ENCODE measurements around the gene ELMO3. TPM values are rescaled to one million over a fixed set of nuclear protein-coding genes. Genes with fewer than 3 reads are reported as not detected.

ELMO3 gene
- total RNA-seq, 1 donor = 0.09 TPM

DNA sequence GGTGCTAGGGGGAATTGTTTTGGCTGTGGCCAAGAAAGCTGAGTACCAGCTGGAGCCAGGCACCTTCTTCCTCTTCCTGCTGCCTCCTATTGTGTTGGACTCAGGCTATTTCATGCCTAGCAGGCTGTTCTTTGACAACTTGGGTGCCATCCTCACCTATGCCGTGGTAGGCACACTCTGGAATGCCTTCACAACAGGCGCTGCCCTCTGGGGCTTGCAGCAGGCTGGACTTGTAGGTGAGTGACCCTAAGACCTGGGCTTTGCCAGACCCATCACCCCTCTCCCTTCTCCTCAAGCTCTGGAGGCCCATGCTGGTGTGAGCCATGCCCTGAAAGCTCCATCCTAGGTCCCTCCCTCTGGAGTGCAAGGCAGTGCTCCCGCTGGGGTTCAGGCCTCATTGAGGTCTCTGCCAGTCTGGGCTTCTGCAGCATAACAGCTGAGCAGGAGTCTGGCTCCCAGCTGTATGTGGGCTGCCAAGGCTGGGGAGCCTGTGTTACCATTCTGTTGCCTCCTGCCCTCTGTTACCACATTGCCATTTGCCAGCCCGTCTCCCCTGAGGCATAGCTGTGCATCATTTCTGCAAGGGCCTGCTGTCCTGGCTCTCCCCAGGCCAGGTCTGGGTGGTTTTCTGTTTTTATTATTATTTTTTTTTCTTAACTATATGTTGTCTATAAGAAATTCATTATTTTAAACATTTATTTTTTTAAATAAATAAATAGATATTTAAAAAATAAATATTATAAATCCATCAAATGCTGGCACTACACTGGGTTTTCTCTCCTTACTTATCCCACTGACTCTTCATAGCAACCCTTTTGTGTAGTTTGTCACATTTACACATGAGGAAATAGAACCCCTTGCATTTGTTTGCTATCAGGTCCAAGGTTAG, 53.9 kb downstream of the ELMO3 start:
- H3K4me3 ChIP-seq (ENCODE audit: low read depth, low read length) = no peak overlapping the region
- DNase-seq (ENCODE audit: low read depth) = no peak
- TF ChIP-seq, protein P1, sequence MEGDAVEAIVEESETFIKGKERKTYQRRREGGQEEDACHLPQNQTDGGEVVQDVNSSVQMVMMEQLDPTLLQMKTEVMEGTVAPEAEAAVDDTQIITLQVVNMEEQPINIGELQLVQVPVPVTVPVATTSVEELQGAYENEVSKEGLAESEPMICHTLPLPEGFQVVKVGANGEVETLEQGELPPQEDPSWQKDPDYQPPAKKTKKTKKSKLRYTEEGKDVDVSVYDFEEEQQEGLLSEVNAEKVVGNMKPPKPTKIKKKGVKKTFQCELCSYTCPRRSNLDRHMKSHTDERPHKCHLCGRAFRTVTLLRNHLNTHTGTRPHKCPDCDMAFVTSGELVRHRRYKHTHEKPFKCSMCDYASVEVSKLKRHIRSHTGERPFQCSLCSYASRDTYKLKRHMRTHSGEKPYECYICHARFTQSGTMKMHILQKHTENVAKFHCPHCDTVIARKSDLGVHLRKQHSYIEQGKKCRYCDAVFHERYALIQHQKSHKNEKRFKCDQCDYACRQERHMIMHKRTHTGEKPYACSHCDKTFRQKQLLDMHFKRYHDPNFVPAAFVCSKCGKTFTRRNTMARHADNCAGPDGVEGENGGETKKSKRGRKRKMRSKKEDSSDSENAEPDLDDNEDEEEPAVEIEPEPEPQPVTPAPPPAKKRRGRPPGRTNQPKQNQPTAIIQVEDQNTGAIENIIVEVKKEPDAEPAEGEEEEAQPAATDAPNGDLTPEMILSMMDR (IDR thresholded peaks at IDR 0.05; ENCODE audit: insufficient read depth, low read length) = no peak

Small RNAs within 50 kb of the gene (small RNA-seq; reads per million reads assigned to genes)
- gene MIR328 = 4.6 reads per million, percentile 87 among the genes with 10 or more reads in this experiment

Other genes with a start within 250 kb of the ELMO3 start
- gene CES3, start 237.9 kb upstream of the ELMO3 start, total RNA-seq (ENCODE audit: low replicate concordance) = 0.54 TPM in 1 of 2 replicates, not detected in the other
- gene CES4A, start 210.5 kb upstream of the ELMO3 start, total RNA-seq (ENCODE audit: low replicate concordance) = 2.2 and 4.7 TPM in 2 replicates
- 74.3 and 125 TPM in 2 replicates for gene CBFB, start 170.0 kb upstream of the ELMO3 start, total RNA-seq (ENCODE audit: low replicate concordance)
- gene PHAF1, start 89.2 kb upstream of the ELMO3 start, total RNA-seq (ENCODE audit: low replicate concordance) = 2.9 and 15.9 TPM in 2 replicates
- gene B3GNT9, start 48.1 kb upstream of the ELMO3 start, total RNA-seq (ENCODE audit: low replicate concordance) = 37.0 and 42.4 TPM in 2 replicates
- 12.3 and 29.1 TPM in 2 replicates for gene TRADD, start 39.2 kb upstream of the ELMO3 start, total RNA-seq (ENCODE audit: low replicate concordance)
- 11.3 and 29.7 TPM in 2 replicates for gene FBXL8, start 39.2 kb upstream of the ELMO3 start, total RNA-seq (ENCODE audit: low replicate concordance)
- gene HSF4, start 34.4 kb upstream of the ELMO3 start, total RNA-seq (ENCODE audit: low replicate concordance) = 6.4 and 17.9 TPM in 2 replicates
- gene NOL3, start 28.6 kb upstream of the ELMO3 start, total RNA-seq (ENCODE audit: low replicate concordance) = 10.1 and 27.1 TPM in 2 replicates
- 8.6 and 9.9 TPM in 2 replicates for gene MATCAP1, start 15.2 kb upstream of the ELMO3 start, total RNA-seq (ENCODE audit: low replicate concordance)
- gene EXOC3L1, start 9.0 kb upstream of the ELMO3 start, total RNA-seq (ENCODE audit: low replicate concordance) = 0.98 TPM in 1 of 2 replicates, not detected in the other
- gene E2F4, start 7.0 kb upstream of the ELMO3 start, total RNA-seq (ENCODE audit: low replicate concordance) = 31.9 and 47.5 TPM in 2 replicates
- gene TMEM208, start 28.0 kb downstream of the ELMO3 start, total RNA-seq (ENCODE audit: low replicate concordance) = 21.8 and 24.3 TPM in 2 replicates
- gene FHOD1, start 48.4 kb downstream of the ELMO3 start, total RNA-seq (ENCODE audit: low replicate concordance) = 14.1 and 19.7 TPM in 2 replicates
- gene SLC9A5, start 49.8 kb downstream of the ELMO3 start, total RNA-seq (ENCODE audit: low replicate concordance) = 0.65 and 1.4 TPM in 2 replicates
- 13.3 and 24.3 TPM in 2 replicates for gene PLEKHG4, start 80.4 kb downstream of the ELMO3 start, total RNA-seq (ENCODE audit: low replicate concordance)
- gene KCTD19, start 127.6 kb downstream of the ELMO3 start, total RNA-seq (ENCODE audit: low replicate concordance) = not detected in 2 replicates
- gene LRRC36, start 127.7 kb downstream of the ELMO3 start, total RNA-seq (ENCODE audit: low replicate concordance) = not detected in 2 replicates
- 0.74 and 0.99 TPM in 2 replicates for gene TPPP3, start 194.4 kb downstream of the ELMO3 start, total RNA-seq (ENCODE audit: low replicate concordance)
- gene ZDHHC1, start 217.3 kb downstream of the ELMO3 start, total RNA-seq (ENCODE audit: low replicate concordance) = 7.1 and 7.6 TPM in 2 replicates
- gene HSD11B2, start 232.0 kb downstream of the ELMO3 start, total RNA-seq (ENCODE audit: low replicate concordance) = not detected in 2 replicates

All from fibroblast of the aortic adventitia (primary cell).